IMR-90 (cell line): ENCODE results near the gene PYCR2. TPM values are rescaled to one million over a fixed set of nuclear protein-coding genes. Genes with fewer than 3 reads are reported as not detected.

Experiments
- ATAC-seq: fragments of 200-7000 bp; cut with Tn5 transposase; 2 replicates; pipeline ENCODE4 v1.9.1; 2020; ENCODE audit warnings: low read depth, mild to moderate bottlenecking, moderate library complexity
- BruUV-seq: library from RNA; stranded (reverse); fragments of 400-500 nt; replicated peaks from 2 replicates; lab custom pipeline; 2021; lab: Mats Ljungman, UMichigan
- CTCF ChIA-PET: fragments of 300-600 bp; formaldehyde crosslinking; extraction: SDS; loops from one replicate; lab custom pipeline; 2021; ENCODE audit warnings: antibody characterized with exemption; lab: Yijun Ruan, JAX
- POLR2A ChIA-PET: fragments of 300-600 bp; sonication (Branson Sonifier 250); formaldehyde crosslinking; loops from one replicate; lab custom pipeline; 2022; ENCODE audit warnings: antibody characterized with exemption; ENCODE audit not compliant: unreplicated experiment; lab: Charles Lee
- DNase-seq: peaks from one replicate; pipeline ENCODE4 v3.0.0; 2013
- H2AFZ ChIP-seq: replicated peaks from 2 replicates; pipeline ENCODE3; 2013; ENCODE audit warnings: low read length, mild to moderate bottlenecking; ENCODE audit not compliant: poor library complexity
- H2AK5ac ChIP-seq: 2 replicates; pipeline ENCODE4 v1.6.1; 2013; ENCODE audit warnings: low read depth, low read length, inconsistent platforms
- H2AK9ac ChIP-seq: replicated peaks from 2 replicates; pipeline ENCODE3; 2013; ENCODE audit warnings: mild to moderate bottlenecking, low read depth, low read length, moderate library complexity; ENCODE audit not compliant: poor library complexity
- H2BK120ac ChIP-seq: 2 replicates; pipeline ENCODE4 v1.6.1; 2013; ENCODE audit warnings: low read depth, low read length, inconsistent platforms
- H2BK15ac ChIP-seq: 3 replicates; pipeline ENCODE4 v1.6.1; 2013; ENCODE audit warnings: low read depth, low read length, inconsistent platforms
- H2BK20ac ChIP-seq: 2 replicates; pipeline ENCODE4 v1.6.1; 2013; ENCODE audit warnings: low read depth, mild to moderate bottlenecking, inconsistent platforms, low read length, moderate library complexity
- H2BK5ac ChIP-seq: 2 replicates; pipeline ENCODE4 v1.6.1; 2013; ENCODE audit warnings: mild to moderate bottlenecking, low read depth, low read length, inconsistent platforms; ENCODE audit not compliant: poor library complexity, severe bottlenecking
- H3K14ac ChIP-seq: replicated peaks from 2 replicates; pipeline ENCODE4 v1.6.1; 2013; ENCODE audit warnings: low read depth, low read length, inconsistent platforms
- H3K18ac ChIP-seq: 2 replicates; pipeline ENCODE4 v1.6.1; 2013; ENCODE audit warnings: low read depth, low read length, control low read depth
- H3K23ac ChIP-seq: 2 replicates; pipeline ENCODE4 v1.6.1; 2013; ENCODE audit warnings: low read depth, low read length, inconsistent platforms
- H3K27ac ChIP-seq: 2 replicates; pipeline ENCODE4 v1.5.1; 2013; ENCODE audit warnings: mild to moderate bottlenecking, control low read depth, low read length; ENCODE audit not compliant: insufficient read depth
- H3K27me3 ChIP-seq: 2 replicates; pipeline ENCODE4 v1.6.1; 2013; ENCODE audit warnings: low read length; ENCODE audit not compliant: control insufficient read depth, insufficient read depth
- H3K36me3 ChIP-seq: 2 replicates; pipeline ENCODE4 v1.6.1; 2013; ENCODE audit warnings: low read length, mixed read lengths; ENCODE audit not compliant: control insufficient read depth, insufficient read depth
- H3K4ac ChIP-seq: 2 replicates; pipeline ENCODE4 v1.6.1; 2013; ENCODE audit warnings: low read depth, low read length, inconsistent platforms
- H3K4me1 ChIP-seq: 2 replicates; pipeline ENCODE4 v1.6.1; 2013; ENCODE audit warnings: low read length, mixed read lengths; ENCODE audit not compliant: control insufficient read depth, insufficient read depth
- H3K4me2 ChIP-seq: 2 replicates; pipeline ENCODE4 v1.6.1; 2013; ENCODE audit warnings: low read depth, mild to moderate bottlenecking, control low read depth, low read length, moderate library complexity
- H3K4me3 ChIP-seq: 2 replicates; pipeline ENCODE4 v1.5.1; 2013; ENCODE audit warnings: low read depth, mild to moderate bottlenecking, control low read depth, low read length, moderate library complexity; ENCODE audit not compliant: insufficient read depth
- H3K56ac ChIP-seq: 2 replicates; pipeline ENCODE4 v1.6.1; 2013; ENCODE audit warnings: low read length, inconsistent platforms; ENCODE audit not compliant: insufficient read depth; ENCODE audit errors: extremely low read depth
- H3K79me1 ChIP-seq, 2 experiments: 2 replicates each; pipeline ENCODE4 v1.6.1; 2013; ENCODE audit warnings: low read length in 2 of 2, inconsistent platforms in 1 of 2, low read depth in 1 of 2
- H3K9ac ChIP-seq: 2 replicates; pipeline ENCODE4 v1.6.1; 2013; ENCODE audit warnings: low read depth, low read length, control low read depth
- H3K9me1 ChIP-seq: 2 replicates; pipeline ENCODE4 v1.6.1; 2013; ENCODE audit warnings: low read length, inconsistent platforms; ENCODE audit not compliant: insufficient read depth
- H3K9me3 ChIP-seq: 2 replicates; pipeline ENCODE4 v1.6.1; 2013; ENCODE audit warnings: low read length; ENCODE audit not compliant: control insufficient read depth, insufficient read depth
- H4K20me1 ChIP-seq: 2 replicates; pipeline ENCODE4 v1.6.1; 2013; ENCODE audit warnings: low read length, inconsistent platforms; ENCODE audit not compliant: insufficient read depth
- H4K5ac ChIP-seq: 2 replicates; pipeline ENCODE4 v1.6.1; 2013; ENCODE audit warnings: mild to moderate bottlenecking, low read depth, low read length, control low read depth
- H4K8ac ChIP-seq, 2 experiments: 2 replicates each; pipeline ENCODE4 v1.6.1; 2013; ENCODE audit warnings: low read depth in 2 of 2, low read length in 2 of 2, control low read depth in 1 of 2, inconsistent platforms in 1 of 2
- H4K91ac ChIP-seq: 2 replicates; pipeline ENCODE4 v1.6.1; 2013; ENCODE audit warnings: low read depth, low read length, inconsistent platforms; ENCODE audit not compliant: insufficient read depth
- RCOR1 ChIP-seq: IDR thresholded peaks from 2 replicates; pipeline ENCODE4 v1.6.1; 2012; ENCODE audit warnings: mild to moderate bottlenecking, low read length, improper control_type of control experiment; ENCODE audit not compliant: insufficient replicate concordance
- USF2 ChIP-seq: fragments of 150-350 bp; IDR thresholded peaks from 2 replicates; pipeline ENCODE4 v1.6.1; 2017; ENCODE audit warnings: mild to moderate bottlenecking, antibody characterized with exemption, low read length, low read depth
- WGBS, 2 experiments: methylation state at CpG; one replicate each; pipeline versions ENCODE4 v1.1.5 to v1.1.7; 2013; ENCODE audit warnings: missing lambda C conversion rate in 2 of 2; ENCODE audit not compliant: insufficient read length in 1 of 2; ENCODE audit errors: extremely low coverage in 2 of 2; 5-methylcytosine and 5-hydroxymethylcytosine counted together
- dilution Hi-C: fragments of 300-500 bp; cut with HindIII; formaldehyde crosslinking; loops from one replicate; pipeline ENCODE4 v1.14.3; 2018; ENCODE audit warnings: low sequenced_read_pairs; ENCODE audit not compliant: unreplicated experiment
- in situ Hi-C: fragments of 300-500 bp; cut with MboI; formaldehyde crosslinking; loops from 3 replicates; pipeline ENCODE4 v1.14.3; 2019; ENCODE audit warnings: low sequenced_read_pairs, inconsistent platforms, mixed read lengths
- intact Hi-C: fragments of 100-400 bp; cut with micrococcal nuclease; formaldehyde crosslinking; loops from 2 replicates; pipeline ENCODE4 v1.10.0; 2022
- polyA plus RNA-seq, 3 experiments: library from polyadenylated mRNA; depleted of rRNA; stranded (reverse); fragments of >200 nt; gene quantifications; 2 replicates each; pipeline ENCODE4 v1.2.3, GENCODE V29; 2012; ENCODE audit warnings: low replicate concordance in 1 of 3
- total RNA-seq: library from RNA; depleted of rRNA; stranded (reverse); fragments of >200 nt; gene quantifications from 2 replicates; pipeline ENCODE4 v1.2.3, GENCODE V29; 2012

PYCR2 gene
- total and polyA plus RNA-seq, 2 of the 4 experiments (the other 2 are of a cell fraction) = 34.4 to 68.1 TPM

- H2BK15ac ChIP-seq = no peak overlapping the region
- H2BK120ac ChIP-seq = no peak overlapping the region
- no peak for ATAC-seq
- no peak overlapping the region for H2BK20ac ChIP-seq
- dilution Hi-C loops (no loop called here), in situ Hi-C loops (no loop called here), intact Hi-C loops (no loop called here)
- H3K27me3 ChIP-seq = peaks cover 37% of the 10 kb centered on the region
- CTCF ChIA-PET = interaction anchor here (1.1 kb wide), 1 partner anchor 16 kb away, joined by 3 read pairs; no protein-coding TSS in a partner anchor
- TF ChIP-seq USF2 (no peak), RCOR1 (no peak)
- H3K4me2 ChIP-seq = no peak overlapping the region
- BruUV-seq = no TSS peak
- H2AK9ac ChIP-seq = no peak overlapping the region
- no peak overlapping the region for H2AK5ac ChIP-seq
- no peak overlapping the region for H3K27ac ChIP-seq
- no peak overlapping the region for H4K8ac ChIP-seq
- H3K4ac ChIP-seq = no peak overlapping the region
- no peak overlapping the region for H3K56ac ChIP-seq
- H3K4me1 ChIP-seq = no peaks in the 10 kb centered on the region
- POLR2A ChIA-PET = no interaction called here
- H2AFZ ChIP-seq = no peak overlapping the region
- no peak overlapping the region for H4K91ac ChIP-seq
- H3K18ac ChIP-seq = no peak overlapping the region
- no peak overlapping the region for H3K14ac ChIP-seq
- H3K9me3 ChIP-seq = no peaks in the 10 kb centered on the region
- H4K5ac ChIP-seq = no peak overlapping the region
- H3K9ac ChIP-seq = no peak overlapping the region
- no peaks in the 10 kb centered on the region for H3K79me1 ChIP-seq
- no peak overlapping the region for H3K23ac ChIP-seq
- H3K36me3 ChIP-seq = no peaks in the 10 kb centered on the region
- no peaks in the 10 kb centered on the region for H4K20me1 ChIP-seq
- H3K9me1 ChIP-seq = no peaks in the 10 kb centered on the region
- no peak overlapping the region for H3K4me3 ChIP-seq
- no peak overlapping the region for H2BK5ac ChIP-seq
- no peak for DNase-seq
- WGBS, 2 experiments = no CpG with 5 or more reads among the region's 7 CpGs
These were observed 20.9 kb upstream of the PYCR2 start for GRCh38 chr1:225944951-225945350.
